Activated B cell treated with CpG ODN at 0.5 μM for 24 hours (primary cell): ENCODE data around the gene LDLRAD4. TPM values are rescaled to one million over a fixed set of nuclear protein-coding genes. Genes with fewer than 3 reads are reported as not detected.
"Not testable (repeated sequence)": the region's sequence is repeated elsewhere in the genome, so short reads cannot be mapped to it uniquely, and the experiment has no call there.

ENCODE experiments used
- ATAC-seq: fragments of 200-7000 bp; cut with Tn5 transposase; one replicate; pipeline ENCODE4 v1.10.0; 2021; ENCODE audit warnings: low read depth, mild to moderate bottlenecking, moderate library complexity
- CTCF ChIA-PET: fragments of 350-600 bp; sonication (Branson Sonifier 250); formaldehyde crosslinking; loops from one replicate; lab custom pipeline; 2021; ENCODE audit warnings: antibody characterized with exemption; lab: Charles Lee
- POLR2A ChIA-PET: fragments of 350-600 bp; sonication (Branson Sonifier 250); formaldehyde crosslinking; loops from one replicate; lab custom pipeline; 2021; ENCODE audit warnings: antibody characterized with exemption; lab: Charles Lee
- DNase-seq: peaks from one replicate; pipeline ENCODE4 v3.0.0; 2022
- H3K27ac Mint-ChIP-seq: one replicate; pipeline ENCODE4 v1.8.0; 2020; ENCODE audit warnings: mixed read lengths
- H3K27me3 Mint-ChIP-seq: one replicate; pipeline ENCODE4 v1.8.0; 2021; ENCODE audit warnings: mixed read lengths
- H3K36me3 Mint-ChIP-seq: one replicate; pipeline ENCODE4 v1.8.0; 2021; ENCODE audit warnings: low read depth, mixed read lengths
- H3K4me1 Mint-ChIP-seq: one replicate; pipeline ENCODE4 v1.8.0; 2021; ENCODE audit warnings: mixed read lengths
- H3K4me3 Mint-ChIP-seq: one replicate; pipeline ENCODE4 v1.8.0; 2020; ENCODE audit warnings: mild to moderate bottlenecking, mixed read lengths
- H3K9me3 Mint-ChIP-seq: one replicate; pipeline ENCODE4 v1.8.0; 2020; ENCODE audit warnings: mixed read lengths
- intact Hi-C: fragments of 100-400 bp; cut with micrococcal nuclease; formaldehyde crosslinking; loops from one replicate; pipeline ENCODE4 v1.15.1; 2024
- total RNA-seq: library from RNA; stranded (reverse); gene quantifications from 2 replicates; pipeline ENCODE4 v1.2.3, GENCODE V29; 2022
- TF ChIP-seq, protein P1 (sequence below): fragments of 200-600 bp; IDR thresholded peaks from one replicate; pipeline ENCODE4 v1.8.0; 2022; ENCODE audit warnings: antibody characterized with exemption, mild to moderate bottlenecking

Gene LDLRAD4
- total RNA-seq, 1 donor from 2014 or later: 66.9 TPM

DNA sequence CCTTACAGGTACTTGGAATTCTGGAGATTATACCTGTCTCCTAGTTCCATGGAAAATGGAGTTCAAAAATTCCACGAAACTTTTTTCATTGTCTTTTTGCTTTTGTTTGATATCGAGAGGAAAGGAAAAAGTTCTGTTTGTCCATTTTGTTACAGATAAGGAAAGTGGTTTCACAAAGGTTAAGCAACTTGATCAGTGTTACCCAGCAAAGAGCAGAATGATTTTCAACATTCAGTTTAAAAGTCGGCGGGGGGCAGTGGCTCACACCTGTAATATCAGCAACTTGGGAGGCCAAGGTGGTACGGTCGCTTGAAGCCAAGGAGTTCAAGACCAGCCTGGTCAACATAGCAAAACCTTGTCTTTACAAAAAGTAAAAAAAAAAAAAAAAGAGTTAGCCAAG, 118.8 kb downstream of the LDLRAD4 start:
- no peaks in the 10 kb centered on the region for H3K4me1 Mint-ChIP-seq
- DNase-seq: no peak
- H3K27me3 Mint-ChIP-seq: peaks cover 12% of the 10 kb centered on the region
- no peak overlapping the region for H3K4me3 Mint-ChIP-seq
- intact Hi-C loops: no loop called here
- CTCF ChIA-PET: no interaction called here
- no peaks in the 10 kb centered on the region for H3K36me3 Mint-ChIP-seq
- TF ChIP-seq, protein P1, sequence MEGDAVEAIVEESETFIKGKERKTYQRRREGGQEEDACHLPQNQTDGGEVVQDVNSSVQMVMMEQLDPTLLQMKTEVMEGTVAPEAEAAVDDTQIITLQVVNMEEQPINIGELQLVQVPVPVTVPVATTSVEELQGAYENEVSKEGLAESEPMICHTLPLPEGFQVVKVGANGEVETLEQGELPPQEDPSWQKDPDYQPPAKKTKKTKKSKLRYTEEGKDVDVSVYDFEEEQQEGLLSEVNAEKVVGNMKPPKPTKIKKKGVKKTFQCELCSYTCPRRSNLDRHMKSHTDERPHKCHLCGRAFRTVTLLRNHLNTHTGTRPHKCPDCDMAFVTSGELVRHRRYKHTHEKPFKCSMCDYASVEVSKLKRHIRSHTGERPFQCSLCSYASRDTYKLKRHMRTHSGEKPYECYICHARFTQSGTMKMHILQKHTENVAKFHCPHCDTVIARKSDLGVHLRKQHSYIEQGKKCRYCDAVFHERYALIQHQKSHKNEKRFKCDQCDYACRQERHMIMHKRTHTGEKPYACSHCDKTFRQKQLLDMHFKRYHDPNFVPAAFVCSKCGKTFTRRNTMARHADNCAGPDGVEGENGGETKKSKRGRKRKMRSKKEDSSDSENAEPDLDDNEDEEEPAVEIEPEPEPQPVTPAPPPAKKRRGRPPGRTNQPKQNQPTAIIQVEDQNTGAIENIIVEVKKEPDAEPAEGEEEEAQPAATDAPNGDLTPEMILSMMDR: no peak
- POLR2A ChIA-PET: no interaction called here
- H3K9me3 Mint-ChIP-seq: peaks cover 8% of the 10 kb centered on the region
- no peak for ATAC-seq
- H3K27ac Mint-ChIP-seq: no peak overlapping the region

DNA sequence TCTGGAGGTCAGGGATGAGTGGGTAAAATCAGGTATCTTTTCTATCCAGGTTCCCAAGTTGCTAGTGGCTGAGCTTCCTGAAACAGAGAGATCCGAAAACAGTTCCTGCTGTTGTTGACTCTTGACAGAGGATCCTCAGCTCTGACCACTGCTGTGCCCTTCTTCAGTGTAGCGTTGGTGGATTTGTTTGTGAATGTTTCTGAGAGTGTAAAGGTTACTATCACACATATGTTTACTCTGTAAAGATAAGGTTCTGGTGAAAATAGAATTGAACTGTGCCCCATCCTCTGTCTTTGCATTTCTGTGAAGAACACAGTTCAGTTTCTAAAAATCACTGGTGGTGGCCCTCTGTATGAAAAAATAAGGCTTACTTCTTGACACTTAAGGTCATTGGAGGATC, 119.8 kb downstream of the LDLRAD4 start:
- POLR2A ChIA-PET: no interaction called here
- TF ChIP-seq, protein P1: no peak
- CTCF ChIA-PET: no interaction called here
- no peak for DNase-seq
- no peaks in the 10 kb centered on the region for H3K4me1 Mint-ChIP-seq
- ATAC-seq: no peak
- H3K4me3 Mint-ChIP-seq: no peak overlapping the region
- H3K36me3 Mint-ChIP-seq: no peaks in the 10 kb centered on the region
- peaks cover 8% of the 10 kb centered on the region for H3K9me3 Mint-ChIP-seq
- H3K27ac Mint-ChIP-seq: no peak overlapping the region
- intact Hi-C loops: no loop called here
- H3K27me3 Mint-ChIP-seq: peaks cover 12% of the 10 kb centered on the region

- Mint-ChIP-seq H3K27me3 (peaks cover 12% of the 10 kb centered on the region), H3K4me1 (no peaks in the 10 kb centered on the region), H3K9me3 (peaks cover 3% of the 10 kb centered on the region), H3K27ac (no peak overlapping the region), H3K4me3 (no peak overlapping the region), H3K36me3 (peaks cover 1% of the 10 kb centered on the region)
- TF ChIP-seq, protein P1: no peak
- POLR2A ChIA-PET: no interaction called here
- intact Hi-C loops: no loop called here
- CTCF ChIA-PET: no interaction called here
- no peak for ATAC-seq
- no peak for DNase-seq
Measured at GRCh38 chr18:13339653-13340052, 121.1 kb downstream of the LDLRAD4 start.

- H3K36me3 Mint-ChIP-seq, intact Hi-C loops: not testable (repeated sequence)
Measured at GRCh38 chr18:13346449-13346848, 127.9 kb downstream of the LDLRAD4 start.

DNA sequence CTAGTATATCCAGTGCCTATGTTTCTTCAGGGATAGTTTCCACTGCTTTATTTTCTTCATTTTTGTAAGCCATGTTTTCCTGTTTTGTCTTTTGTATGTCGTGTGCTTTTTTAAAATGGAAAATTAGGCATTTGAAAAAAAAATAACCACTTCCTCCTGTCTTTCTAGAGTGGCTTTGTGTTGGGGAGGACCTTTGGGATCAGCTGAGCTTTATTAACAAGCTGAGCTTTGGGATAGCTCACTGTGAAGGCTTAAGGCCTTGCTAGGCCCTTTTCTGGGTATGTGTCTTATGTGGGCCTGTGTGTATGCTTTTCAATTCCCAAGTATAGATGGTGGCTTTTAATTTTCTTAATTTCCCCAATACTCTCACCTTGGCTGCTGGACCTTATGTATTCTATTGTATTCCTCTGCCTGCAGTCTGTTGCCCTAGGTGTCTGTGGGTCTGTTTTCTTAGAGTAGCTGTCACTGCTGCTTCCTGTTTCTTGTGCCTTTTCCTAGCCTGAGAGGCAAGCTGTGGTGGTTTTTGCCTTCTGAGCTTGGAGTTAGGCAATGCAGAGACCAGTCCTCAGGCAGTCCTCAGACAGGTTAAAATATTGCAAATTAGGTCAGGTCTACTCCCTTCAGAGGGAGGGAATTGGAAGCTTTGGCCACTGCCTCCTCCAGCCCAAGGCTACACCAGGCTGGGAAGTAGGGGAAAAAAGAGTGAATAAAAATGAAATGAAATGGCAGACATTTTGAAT, 134.7 kb downstream of the LDLRAD4 start:
- no peak overlapping the region for H3K4me3 Mint-ChIP-seq
- ATAC-seq (no peak), DNase-seq (no peak)
- no peaks in the 10 kb centered on the region for H3K36me3 Mint-ChIP-seq
- peaks cover 8% of the 10 kb centered on the region for H3K9me3 Mint-ChIP-seq
- no peaks in the 10 kb centered on the region for H3K4me1 Mint-ChIP-seq
- ChIA-PET POLR2A (interaction anchor here (1.0 kb wide), 1 partner anchor 10 kb away, joined by 5 read pairs; no protein-coding TSS in a partner anchor), CTCF (no interaction called here)
- H3K27me3 Mint-ChIP-seq: peaks cover 5% of the 10 kb centered on the region
- intact Hi-C loops: no loop called here
- TF ChIP-seq, protein P1: no peak
- no peak overlapping the region for H3K27ac Mint-ChIP-seq

More at GRCh38 chr18:13346449-13346848, 127.9 kb downstream of the LDLRAD4 start:
- CTCF ChIA-PET, DNase-seq, H3K27ac Mint-ChIP-seq, H3K27me3 Mint-ChIP-seq, H3K4me1 Mint-ChIP-seq, H3K4me3 Mint-ChIP-seq, POLR2A ChIA-PET, ATAC-seq: not testable (repeated sequence)
- H3K9me3 Mint-ChIP-seq: peaks cover 11% of the 10 kb centered on the region
